Colonic mucosa (tissue), 4 donors: ENCODE results near the gene GARS1. TPM values are rescaled to one million over a fixed set of nuclear protein-coding genes. Genes with fewer than 3 reads are reported as not detected.
"Not testable (repeated sequence)": the region's sequence is repeated elsewhere in the genome, so short reads cannot be mapped to it uniquely, and the experiment has no call there.

ENCODE experiments used
- DNase-seq: peaks from one replicate; pipeline ENCODE4 v3.0.0-alpha.2; 2020
- H3K27ac ChIP-seq: fragments of 200-600 bp; one replicate; pipeline ENCODE4 v1.8.0; 2021
- H3K27me3 ChIP-seq: fragments of 200-600 bp; one replicate; pipeline ENCODE4 v1.8.0; 2021
- H3K36me3 ChIP-seq: fragments of 200-600 bp; one replicate; pipeline ENCODE4 v1.8.0; 2021
- H3K4me1 ChIP-seq: fragments of 200-600 bp; one replicate; pipeline ENCODE4 v1.8.0; 2021; ENCODE audit warnings: mild to moderate bottlenecking
- H3K4me3 ChIP-seq: fragments of 200-600 bp; one replicate; pipeline ENCODE4 v1.8.0; 2021
- H3K9ac ChIP-seq, 2 donors: one replicate each; pipeline ENCODE4 v1.7.0; 2013; ENCODE audit warnings: control low read depth in 2 of 2, low read depth in 2 of 2, low read length in 2 of 2
- H3K9me3 ChIP-seq: fragments of 200-600 bp; one replicate; pipeline ENCODE4 v1.8.0; 2021
- CTCF ChIP-seq: fragments of 200-600 bp; IDR thresholded peaks from one replicate; pipeline ENCODE4 v1.8.0; 2022; ENCODE audit warnings: antibody characterized with exemption, mild to moderate bottlenecking
- intact Hi-C: fragments of 100-400 bp; cut with DNase I; formaldehyde crosslinking; loops from one replicate; pipeline ENCODE4 v1.14.1; 2022
- total RNA-seq, 2 donors: library from RNA; stranded (reverse); fragmentation: NEBNext Ultra II Directional in 1 of 2; extraction: Animal tissue kit (Norgen Biotek cat#: 25700) in 1 of 2; gene quantifications; one replicate each; pipeline ENCODE4 v1.2.1, GENCODE V29; 2021
- donor health status: healthy.
- donor health status: DM: no; HTN: no; CAD: no.
- donor health status: DM: no; HTN: no; CAD: no.

GARS1 gene
- total RNA-seq, 2 donors from 2014 or later = 90.9 to 144 TPM

- no peaks in the 10 kb centered on the region for H3K9me3 ChIP-seq
- no peaks in the 10 kb centered on the region for H3K27me3 ChIP-seq
- no peak for DNase-seq
- TF ChIP-seq CTCF = no peak
- H3K27ac ChIP-seq = no peak overlapping the region
- no peak overlapping the region for H3K9ac ChIP-seq
- H3K4me1 ChIP-seq = no peaks in the 10 kb centered on the region
- no peak overlapping the region for H3K4me3 ChIP-seq
- peaks cover 6% of the 10 kb centered on the region for H3K36me3 ChIP-seq
- intact Hi-C loops = no loop called here
These were observed 39.5 kb downstream of the GARS1 start for GRCh38 chr7:30634193-30634626.

- DNase-seq = no peak
- H3K9me3 ChIP-seq = no peaks in the 10 kb centered on the region
- H3K4me3 ChIP-seq = no peak overlapping the region
- H3K36me3 ChIP-seq = peaks cover 6% of the 10 kb centered on the region
- no peak overlapping the region for H3K9ac ChIP-seq
- no peaks in the 10 kb centered on the region for H3K4me1 ChIP-seq
- intact Hi-C loops = no loop called here
- H3K27me3 ChIP-seq = no peaks in the 10 kb centered on the region
- TF ChIP-seq CTCF = no peak
- no peak overlapping the region for H3K27ac ChIP-seq
These were observed 40.0 kb downstream of the GARS1 start for GRCh38 chr7:30634634-30635201.

GRCh38 chr7:30635798-30636197 is 41.1 kb downstream of the GARS1 start:
- no peaks in the 10 kb centered on the region for H3K9me3 ChIP-seq
- no peak for DNase-seq
- no peak for TF ChIP-seq CTCF
- H3K9ac ChIP-seq = no peak overlapping the region
- H3K4me1 ChIP-seq = no peaks in the 10 kb centered on the region
- intact Hi-C loops = no loop called here
- H3K27ac ChIP-seq = no peak overlapping the region
- H3K4me3 ChIP-seq = no peak overlapping the region
- H3K36me3 ChIP-seq = peaks cover 6% of the 10 kb centered on the region
- no peaks in the 10 kb centered on the region for H3K27me3 ChIP-seq

GRCh38 chr7:30642322-30642721 is 47.6 kb downstream of the GARS1 start:
- H3K4me3 ChIP-seq, intact Hi-C loops, DNase-seq: not testable (repeated sequence)

DNA sequence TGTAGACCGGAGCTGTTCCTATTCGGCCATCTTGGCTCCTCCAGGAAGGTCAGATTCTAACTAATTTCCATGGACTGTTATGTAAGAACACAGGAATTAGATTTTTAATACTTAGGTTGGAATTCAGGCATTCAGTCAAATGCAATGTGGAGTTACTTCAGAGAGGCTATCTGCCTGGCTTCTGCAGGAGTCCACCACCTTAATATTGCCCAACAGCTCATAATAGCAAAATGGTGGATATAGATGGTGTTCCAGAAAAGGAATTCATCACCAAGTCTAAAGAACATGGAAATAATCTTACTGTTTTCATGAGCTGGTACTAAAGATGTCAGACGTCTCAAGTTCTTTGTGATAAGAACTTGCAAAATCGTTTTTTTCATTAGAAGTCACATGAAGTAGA is 48.1 kb downstream of the GARS1 start:
- no peak overlapping the region for H3K27ac ChIP-seq
- peak overlapping the region; percentile 5 for H3K4me3 ChIP-seq
- intact Hi-C loops = no loop called here
- no peak for DNase-seq
- no peaks in the 10 kb centered on the region for H3K36me3 ChIP-seq
- no peak overlapping the region for H3K9ac ChIP-seq
- no peaks in the 10 kb centered on the region for H3K27me3 ChIP-seq
- TF ChIP-seq CTCF = no peak
- H3K9me3 ChIP-seq = no peaks in the 10 kb centered on the region
- H3K4me1 ChIP-seq = no peaks in the 10 kb centered on the region

More at GRCh38 chr7:30642322-30642721, 47.6 kb downstream of the GARS1 start:
- H3K9ac ChIP-seq, H3K4me1 ChIP-seq, H3K27ac ChIP-seq, H3K36me3 ChIP-seq, H3K9me3 ChIP-seq, H3K27me3 ChIP-seq: not testable (repeated sequence)

GRCh38 chr7:30644286-30644955 is 49.7 kb downstream of the GARS1 start:
- no peak for TF ChIP-seq CTCF
- H3K9ac ChIP-seq = no peak overlapping the region
- no peaks in the 10 kb centered on the region for H3K4me1 ChIP-seq

More at GRCh38 chr7:30644286-30644955, 49.7 kb downstream of the GARS1 start:
- H3K27ac ChIP-seq = no peak overlapping the region
- H3K4me3 ChIP-seq = no peak overlapping the region
- intact Hi-C loops = no loop called here
- DNase-seq = no peak
- H3K9me3 ChIP-seq = no peaks in the 10 kb centered on the region
- H3K36me3 ChIP-seq = no peaks in the 10 kb centered on the region
- no peaks in the 10 kb centered on the region for H3K27me3 ChIP-seq
